ENCODE results near the gene CSNK2B. TPM values are rescaled to one million over a fixed set of nuclear protein-coding genes. Genes with fewer than 3 reads are reported as not detected.

CSNK2B gene
- total and polyA plus RNA-seq, 9 of the 15 experiments (the other 6 are each of a cell fraction or from before 2014, with no cell fraction given): 120 to 1,126 (median 529) TPM

DNA sequence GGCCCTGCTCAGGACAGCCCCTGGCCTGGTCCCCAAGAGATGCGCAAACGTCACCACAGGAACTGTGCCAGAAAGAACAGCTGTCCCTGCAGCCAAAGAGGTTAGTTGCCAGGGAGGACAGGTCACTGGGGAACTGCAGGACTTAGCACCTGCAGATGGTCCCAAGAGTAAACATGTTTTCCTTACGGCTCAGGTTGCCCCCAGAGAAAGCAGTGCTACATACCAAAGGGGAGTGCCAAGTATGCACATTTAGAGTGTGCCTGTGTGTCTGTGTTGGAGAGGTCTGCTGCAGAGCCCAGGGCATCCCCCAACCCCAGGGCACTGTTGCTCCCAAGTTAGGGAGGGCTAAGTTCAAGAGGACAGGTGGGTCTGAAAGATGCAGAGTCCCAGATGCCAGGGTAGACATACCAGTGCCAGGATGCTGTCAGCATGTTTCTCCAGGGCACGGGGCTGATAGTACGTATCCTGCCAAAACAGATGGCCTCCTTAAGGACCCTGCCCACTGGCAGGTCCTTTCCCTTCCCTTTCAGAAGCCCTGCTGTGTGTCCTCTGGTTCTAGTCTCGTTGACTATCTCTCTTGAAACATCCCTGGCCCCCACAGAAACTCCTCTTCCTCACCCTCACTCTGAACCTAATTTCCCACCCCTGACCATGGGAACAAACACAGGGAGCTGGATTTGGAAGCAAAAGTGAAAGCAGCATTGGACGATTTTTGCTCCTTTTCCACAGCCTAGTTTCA, 36.0 kb downstream of the CSNK2B start (continued):
- TF ChIP-seq KLF10 (CRISPR knock-in tag; IDR thresholded peaks at IDR 0.05) (no peak), RFX1 (IDR thresholded peaks at IDR 0.05) (no peak), FOXP1 (CRISPR knock-in tag; IDR thresholded peaks at IDR 0.05) (peak; percentile 69; the same call in 1 of the 2 replicates), ZNF133 (CRISPR knock-in tag; IDR thresholded peaks at IDR 0.05) (no peak), ZNF174 (CRISPR knock-in tag; IDR thresholded peaks at IDR 0.05) (no peak), ZNF57 (CRISPR knock-in tag; IDR thresholded peaks at IDR 0.05) (no peak), SIN3A (IDR thresholded peaks at IDR 0.05; ENCODE audit: borderline replicate concordance in 2 of 2, control insufficient read depth in 1 of 2, low read depth in 2 of 2, low read length in 2 of 2) (peak in 1 of 2 experiments; percentile 41; a peak in 1 of 4 replicates), NONO (IDR thresholded peaks at IDR 0.05; ENCODE audit: low read depth in 2 of 2, low read length in 1 of 2) (no peak), SMARCA4 (IDR thresholded peaks at IDR 0.05) (no peak), EHMT2 (IDR thresholded peaks at IDR 0.05) (no peak), COPS2 (conservative IDR thresholded peaks at IDR 0.05) (no peak), HDAC1 (IDR thresholded peaks at IDR 0.05) (no peak), BCL6 (CRISPR knock-in tag; IDR thresholded peaks at IDR 0.05) (no peak)
- TF ChIP-seq, protein P1, sequence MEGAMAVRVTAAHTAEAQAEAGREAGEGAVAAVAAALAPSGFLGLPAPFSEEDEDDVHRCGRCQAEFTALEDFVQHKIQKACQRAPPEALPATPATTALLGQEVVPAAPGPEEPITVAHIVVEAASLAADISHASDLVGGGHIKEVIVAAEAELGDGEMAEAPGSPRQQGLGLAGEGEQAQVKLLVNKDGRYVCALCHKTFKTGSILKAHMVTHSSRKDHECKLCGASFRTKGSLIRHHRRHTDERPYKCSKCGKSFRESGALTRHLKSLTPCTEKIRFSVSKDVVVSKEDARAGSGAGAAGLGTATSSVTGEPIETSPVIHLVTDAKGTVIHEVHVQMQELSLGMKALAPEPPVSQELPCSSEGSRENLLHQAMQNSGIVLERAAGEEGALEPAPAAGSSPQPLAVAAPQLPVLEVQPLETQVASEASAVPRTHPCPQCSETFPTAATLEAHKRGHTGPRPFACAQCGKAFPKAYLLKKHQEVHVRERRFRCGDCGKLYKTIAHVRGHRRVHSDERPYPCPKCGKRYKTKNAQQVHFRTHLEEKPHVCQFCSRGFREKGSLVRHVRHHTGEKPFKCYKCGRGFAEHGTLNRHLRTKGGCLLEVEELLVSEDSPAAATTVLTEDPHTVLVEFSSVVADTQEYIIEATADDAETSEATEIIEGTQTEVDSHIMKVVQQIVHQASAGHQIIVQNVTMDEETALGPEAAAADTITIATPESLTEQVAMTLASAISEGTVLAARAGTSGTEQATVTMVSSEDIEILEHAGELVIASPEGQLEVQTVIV (CRISPR knock-in tag; IDR thresholded peaks at IDR 0.05; ENCODE audit: borderline replicate concordance): 0 out of 2 replicates have a peak, but pooled peaks have one; percentile 21
- TF ChIP-seq, protein P2, sequence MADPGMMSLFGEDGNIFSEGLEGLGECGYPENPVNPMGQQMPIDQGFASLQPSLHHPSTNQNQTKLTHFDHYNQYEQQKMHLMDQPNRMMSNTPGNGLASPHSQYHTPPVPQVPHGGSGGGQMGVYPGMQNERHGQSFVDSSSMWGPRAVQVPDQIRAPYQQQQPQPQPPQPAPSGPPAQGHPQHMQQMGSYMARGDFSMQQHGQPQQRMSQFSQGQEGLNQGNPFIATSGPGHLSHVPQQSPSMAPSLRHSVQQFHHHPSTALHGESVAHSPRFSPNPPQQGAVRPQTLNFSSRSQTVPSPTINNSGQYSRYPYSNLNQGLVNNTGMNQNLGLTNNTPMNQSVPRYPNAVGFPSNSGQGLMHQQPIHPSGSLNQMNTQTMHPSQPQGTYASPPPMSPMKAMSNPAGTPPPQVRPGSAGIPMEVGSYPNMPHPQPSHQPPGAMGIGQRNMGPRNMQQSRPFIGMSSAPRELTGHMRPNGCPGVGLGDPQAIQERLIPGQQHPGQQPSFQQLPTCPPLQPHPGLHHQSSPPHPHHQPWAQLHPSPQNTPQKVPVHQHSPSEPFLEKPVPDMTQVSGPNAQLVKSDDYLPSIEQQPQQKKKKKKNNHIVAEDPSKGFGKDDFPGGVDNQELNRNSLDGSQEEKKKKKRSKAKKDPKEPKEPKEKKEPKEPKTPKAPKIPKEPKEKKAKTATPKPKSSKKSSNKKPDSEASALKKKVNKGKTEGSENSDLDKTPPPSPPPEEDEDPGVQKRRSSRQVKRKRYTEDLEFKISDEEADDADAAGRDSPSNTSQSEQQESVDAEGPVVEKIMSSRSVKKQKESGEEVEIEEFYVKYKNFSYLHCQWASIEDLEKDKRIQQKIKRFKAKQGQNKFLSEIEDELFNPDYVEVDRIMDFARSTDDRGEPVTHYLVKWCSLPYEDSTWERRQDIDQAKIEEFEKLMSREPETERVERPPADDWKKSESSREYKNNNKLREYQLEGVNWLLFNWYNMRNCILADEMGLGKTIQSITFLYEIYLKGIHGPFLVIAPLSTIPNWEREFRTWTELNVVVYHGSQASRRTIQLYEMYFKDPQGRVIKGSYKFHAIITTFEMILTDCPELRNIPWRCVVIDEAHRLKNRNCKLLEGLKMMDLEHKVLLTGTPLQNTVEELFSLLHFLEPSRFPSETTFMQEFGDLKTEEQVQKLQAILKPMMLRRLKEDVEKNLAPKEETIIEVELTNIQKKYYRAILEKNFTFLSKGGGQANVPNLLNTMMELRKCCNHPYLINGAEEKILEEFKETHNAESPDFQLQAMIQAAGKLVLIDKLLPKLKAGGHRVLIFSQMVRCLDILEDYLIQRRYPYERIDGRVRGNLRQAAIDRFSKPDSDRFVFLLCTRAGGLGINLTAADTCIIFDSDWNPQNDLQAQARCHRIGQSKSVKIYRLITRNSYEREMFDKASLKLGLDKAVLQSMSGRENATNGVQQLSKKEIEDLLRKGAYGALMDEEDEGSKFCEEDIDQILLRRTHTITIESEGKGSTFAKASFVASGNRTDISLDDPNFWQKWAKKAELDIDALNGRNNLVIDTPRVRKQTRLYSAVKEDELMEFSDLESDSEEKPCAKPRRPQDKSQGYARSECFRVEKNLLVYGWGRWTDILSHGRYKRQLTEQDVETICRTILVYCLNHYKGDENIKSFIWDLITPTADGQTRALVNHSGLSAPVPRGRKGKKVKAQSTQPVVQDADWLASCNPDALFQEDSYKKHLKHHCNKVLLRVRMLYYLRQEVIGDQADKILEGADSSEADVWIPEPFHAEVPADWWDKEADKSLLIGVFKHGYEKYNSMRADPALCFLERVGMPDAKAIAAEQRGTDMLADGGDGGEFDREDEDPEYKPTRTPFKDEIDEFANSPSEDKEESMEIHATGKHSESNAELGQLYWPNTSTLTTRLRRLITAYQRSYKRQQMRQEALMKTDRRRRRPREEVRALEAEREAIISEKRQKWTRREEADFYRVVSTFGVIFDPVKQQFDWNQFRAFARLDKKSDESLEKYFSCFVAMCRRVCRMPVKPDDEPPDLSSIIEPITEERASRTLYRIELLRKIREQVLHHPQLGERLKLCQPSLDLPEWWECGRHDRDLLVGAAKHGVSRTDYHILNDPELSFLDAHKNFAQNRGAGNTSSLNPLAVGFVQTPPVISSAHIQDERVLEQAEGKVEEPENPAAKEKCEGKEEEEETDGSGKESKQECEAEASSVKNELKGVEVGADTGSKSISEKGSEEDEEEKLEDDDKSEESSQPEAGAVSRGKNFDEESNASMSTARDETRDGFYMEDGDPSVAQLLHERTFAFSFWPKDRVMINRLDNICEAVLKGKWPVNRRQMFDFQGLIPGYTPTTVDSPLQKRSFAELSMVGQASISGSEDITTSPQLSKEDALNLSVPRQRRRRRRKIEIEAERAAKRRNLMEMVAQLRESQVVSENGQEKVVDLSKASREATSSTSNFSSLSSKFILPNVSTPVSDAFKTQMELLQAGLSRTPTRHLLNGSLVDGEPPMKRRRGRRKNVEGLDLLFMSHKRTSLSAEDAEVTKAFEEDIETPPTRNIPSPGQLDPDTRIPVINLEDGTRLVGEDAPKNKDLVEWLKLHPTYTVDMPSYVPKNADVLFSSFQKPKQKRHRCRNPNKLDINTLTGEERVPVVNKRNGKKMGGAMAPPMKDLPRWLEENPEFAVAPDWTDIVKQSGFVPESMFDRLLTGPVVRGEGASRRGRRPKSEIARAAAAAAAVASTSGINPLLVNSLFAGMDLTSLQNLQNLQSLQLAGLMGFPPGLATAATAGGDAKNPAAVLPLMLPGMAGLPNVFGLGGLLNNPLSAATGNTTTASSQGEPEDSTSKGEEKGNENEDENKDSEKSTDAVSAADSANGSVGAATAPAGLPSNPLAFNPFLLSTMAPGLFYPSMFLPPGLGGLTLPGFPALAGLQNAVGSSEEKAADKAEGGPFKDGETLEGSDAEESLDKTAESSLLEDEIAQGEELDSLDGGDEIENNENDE (IDR thresholded peaks at IDR 0.05; ENCODE audit: low read depth, low read length): no peak
